ENCODE results near the gene CBFA2T3. TPM values are rescaled to one million over a fixed set of nuclear protein-coding genes. Genes with fewer than 3 reads are reported as not detected.

Gene CBFA2T3
- total RNA-seq, 1 experiment from 2014 or later: 2.9 TPM

DNA sequence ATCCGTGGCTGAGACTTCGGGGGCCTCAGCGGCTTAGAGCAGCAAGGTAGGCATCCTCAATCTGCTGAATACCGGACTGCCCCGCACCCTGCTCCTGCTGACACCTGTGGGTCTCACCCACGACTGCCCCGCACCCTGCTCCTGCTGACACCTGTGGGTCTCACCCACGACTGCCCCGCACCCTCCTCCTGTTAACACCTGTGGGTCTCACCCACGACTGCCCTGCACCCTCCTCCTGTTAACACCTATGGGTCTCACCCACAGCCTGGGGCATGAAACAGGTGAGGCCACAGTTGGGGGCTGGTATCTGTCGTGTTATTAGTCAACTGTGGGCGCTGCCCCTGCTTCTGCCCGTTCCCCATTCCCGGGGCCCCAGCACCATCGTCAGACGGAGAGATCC, 74.3 kb downstream of the CBFA2T3 start:
- no peak overlapping the region for H2AK5ac ChIP-seq (ENCODE audit: insufficient read length, low read length)

More for the DNA sequence above, 74.3 kb downstream of the CBFA2T3 start:
- Histone ChIP-seq H4K8ac (replicated peaks; ENCODE audit: insufficient read length, low read depth, low read length) (no peak overlapping the region), H3K4ac (ENCODE audit: low read depth, low read length) (no peak overlapping the region), H3K4me2 (ENCODE audit: insufficient read depth, insufficient read length, low read length) (no peak overlapping the region), H3K23ac (ENCODE audit: insufficient read length, low read depth, low read length) (no peak overlapping the region), H3K4me1 (ENCODE audit: insufficient read depth, low read length) (no peaks in the 10 kb centered on the region), H3K9me3 (ENCODE audit: control insufficient read depth, low read depth, low read length) (no peaks in the 10 kb centered on the region), H3K23me2 (ENCODE audit: insufficient read length, low read depth, low read length, poor library complexity, severe bottlenecking) (no peaks in the 10 kb centered on the region), H3K27ac (ENCODE audit: insufficient read length, low read depth, low read length) (no peak overlapping the region), H3K79me1 (ENCODE audit: insufficient read depth, low read depth, low read length, poor library complexity, severe bottlenecking) (no peaks in the 10 kb centered on the region), H4K20me1 (ENCODE audit: control insufficient read depth, insufficient read depth, insufficient read length) (no peaks in the 10 kb centered on the region), H3K79me2 (ENCODE audit: insufficient read depth, low read length) (no peaks in the 10 kb centered on the region), H2BK12ac (ENCODE audit: insufficient read length, low read depth, low read length) (no peak overlapping the region), H4K5ac (ENCODE audit: insufficient read length, low read depth, low read length) (no peak overlapping the region), H3K56ac (ENCODE audit: insufficient read length, low read depth, low read length) (no peak overlapping the region), H2AFZ (ENCODE audit: low read length) (no peak overlapping the region), H3K18ac (ENCODE audit: insufficient read length, low read depth, low read length) (no peak overlapping the region), H3K9ac (ENCODE audit: extremely low read depth, insufficient read length, low read length) (no peak overlapping the region), H4K91ac (ENCODE audit: insufficient read length, low read depth, low read length) (no peak overlapping the region), H2BK15ac (ENCODE audit: low read depth, low read length) (no peak overlapping the region), H2BK5ac (ENCODE audit: insufficient read length, low read length) (no peak overlapping the region), H2BK120ac (ENCODE audit: low read depth, low read length, poor library complexity, severe bottlenecking) (no peak overlapping the region), H3K27me3 (ENCODE audit: insufficient read depth, low read length) (no peaks in the 10 kb centered on the region), H2BK20ac (ENCODE audit: low read depth, low read length, poor library complexity, severe bottlenecking) (no peak overlapping the region), H3T11ph (ENCODE audit: low read length) (no peak overlapping the region), H3K14ac (ENCODE audit: insufficient read depth, low read length) (no peak overlapping the region)
- H3K9me3 Mint-ChIP-seq: no peaks in the 10 kb centered on the region
- H3K27me3 Mint-ChIP-seq (ENCODE audit: low read depth): no peaks in the 10 kb centered on the region; the same call in 1 of the 2 replicates
- no peak overlapping the region for H3K4me3 Mint-ChIP-seq
- DNase-seq: no peak
- no peaks in the 10 kb centered on the region for H3K36me3 Mint-ChIP-seq (ENCODE audit: insufficient read depth in 1 of 3, low read depth in 3 of 3)
- peaks cover 6 to 15% of the 10 kb centered on the region in 2 experiments; a peak in 3 of 4 replicates for H3K4me1 Mint-ChIP-seq
- WGBS (ENCODE audit: extremely low coverage, insufficient read length, low lambda C conversion rate): no CpG with 5 or more reads among the region's 16 CpGs
- TF ChIP-seq, protein P1, sequence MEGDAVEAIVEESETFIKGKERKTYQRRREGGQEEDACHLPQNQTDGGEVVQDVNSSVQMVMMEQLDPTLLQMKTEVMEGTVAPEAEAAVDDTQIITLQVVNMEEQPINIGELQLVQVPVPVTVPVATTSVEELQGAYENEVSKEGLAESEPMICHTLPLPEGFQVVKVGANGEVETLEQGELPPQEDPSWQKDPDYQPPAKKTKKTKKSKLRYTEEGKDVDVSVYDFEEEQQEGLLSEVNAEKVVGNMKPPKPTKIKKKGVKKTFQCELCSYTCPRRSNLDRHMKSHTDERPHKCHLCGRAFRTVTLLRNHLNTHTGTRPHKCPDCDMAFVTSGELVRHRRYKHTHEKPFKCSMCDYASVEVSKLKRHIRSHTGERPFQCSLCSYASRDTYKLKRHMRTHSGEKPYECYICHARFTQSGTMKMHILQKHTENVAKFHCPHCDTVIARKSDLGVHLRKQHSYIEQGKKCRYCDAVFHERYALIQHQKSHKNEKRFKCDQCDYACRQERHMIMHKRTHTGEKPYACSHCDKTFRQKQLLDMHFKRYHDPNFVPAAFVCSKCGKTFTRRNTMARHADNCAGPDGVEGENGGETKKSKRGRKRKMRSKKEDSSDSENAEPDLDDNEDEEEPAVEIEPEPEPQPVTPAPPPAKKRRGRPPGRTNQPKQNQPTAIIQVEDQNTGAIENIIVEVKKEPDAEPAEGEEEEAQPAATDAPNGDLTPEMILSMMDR (conservative IDR thresholded peaks at IDR 0.05): no peak
- H3K27ac Mint-ChIP-seq: no peak overlapping the region

Measured in H9 (cell line).